Activated T-cell treated with anti-CD3 and anti-CD28 coated beads for 1 hour (primary cell): ENCODE measurements around the gene ACY1.

ENCODE experiments used
- DNase-seq: peaks from one replicate; pipeline ENCODE4 v3.0.0-alpha.2; 2020; ENCODE audit warnings: low read depth

The ACY1 gene

GRCh38 chr3:52005571-52005986 is 22.2 kb downstream of the ACY1 start:
- no peak for DNase-seq

GRCh38 chr3:52006017-52006819 is 22.9 kb downstream of the ACY1 start:
- no peak for DNase-seq

GRCh38 chr3:52006820-52007133 is 23.4 kb downstream of the ACY1 start:
- no peak for DNase-seq

- no peak for DNase-seq
These were observed 24.0 kb downstream of the ACY1 start for GRCh38 chr3:52007291-52007690.

GRCh38 chr3:52010431-52010830 is 27.1 kb downstream of the ACY1 start:
- DNase-seq, result no peak

DNA sequence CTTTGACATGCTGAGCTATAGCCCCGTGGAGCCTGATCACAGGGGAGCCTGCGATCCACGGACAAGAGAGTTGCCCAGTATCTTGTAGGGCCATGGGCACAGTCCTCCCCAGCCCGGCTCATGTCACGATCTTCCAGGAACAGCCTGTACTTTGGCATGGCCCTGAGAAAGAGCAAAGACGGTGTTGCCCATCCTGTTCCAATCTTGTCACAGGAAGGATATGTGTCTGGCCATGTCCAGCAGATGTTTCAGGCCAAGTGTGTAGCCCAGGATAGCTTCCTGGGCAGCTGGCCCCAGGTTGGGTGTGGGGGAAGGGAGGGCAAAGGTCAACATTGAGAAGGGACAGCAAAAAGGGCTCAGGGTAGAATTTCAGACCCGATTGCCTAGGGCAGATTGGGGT is 29.4 kb downstream of the ACY1 start:
- no peak for DNase-seq

DNA sequence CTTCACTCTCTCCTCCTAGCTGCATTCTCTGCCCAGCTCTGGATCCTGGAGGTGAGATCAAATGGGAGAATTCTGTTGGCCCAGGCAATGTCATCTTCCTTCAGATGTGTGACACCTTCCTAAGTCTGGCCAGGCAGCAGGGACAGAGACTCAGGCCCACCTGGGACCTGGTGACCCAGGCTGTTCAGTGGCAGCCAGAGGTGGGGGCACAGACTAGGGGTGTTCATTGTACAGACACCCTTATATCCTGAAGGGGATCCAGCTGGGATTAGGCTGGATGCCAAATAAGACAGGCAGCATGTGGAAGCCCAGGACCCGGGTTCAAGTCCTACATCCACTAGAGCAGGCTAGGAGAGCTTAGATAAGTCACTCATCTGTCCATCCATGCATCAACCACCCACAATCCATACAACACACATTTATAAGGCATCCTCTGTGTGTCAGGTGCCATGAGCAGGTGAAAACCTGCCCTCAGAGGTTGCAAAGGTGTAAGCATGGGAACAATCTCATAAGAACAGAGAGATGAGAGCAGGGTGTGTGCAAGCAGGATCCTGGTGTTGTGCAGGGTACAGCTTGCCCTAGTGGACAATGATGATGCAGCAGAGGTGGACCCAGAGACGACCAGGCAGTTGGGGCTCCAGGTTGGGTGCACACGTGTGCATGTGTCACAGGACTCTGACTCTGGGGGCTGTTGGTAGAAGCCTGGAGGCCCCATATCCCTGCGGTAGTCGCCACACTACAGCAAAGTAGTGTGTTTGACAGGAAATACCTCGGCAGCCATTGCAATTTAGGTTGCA is 30.7 kb downstream of the ACY1 start:
- no peak for DNase-seq

- no peak for DNase-seq
These were observed 31.3 kb downstream of the ACY1 start for GRCh38 chr3:52014613-52015012.

DNA sequence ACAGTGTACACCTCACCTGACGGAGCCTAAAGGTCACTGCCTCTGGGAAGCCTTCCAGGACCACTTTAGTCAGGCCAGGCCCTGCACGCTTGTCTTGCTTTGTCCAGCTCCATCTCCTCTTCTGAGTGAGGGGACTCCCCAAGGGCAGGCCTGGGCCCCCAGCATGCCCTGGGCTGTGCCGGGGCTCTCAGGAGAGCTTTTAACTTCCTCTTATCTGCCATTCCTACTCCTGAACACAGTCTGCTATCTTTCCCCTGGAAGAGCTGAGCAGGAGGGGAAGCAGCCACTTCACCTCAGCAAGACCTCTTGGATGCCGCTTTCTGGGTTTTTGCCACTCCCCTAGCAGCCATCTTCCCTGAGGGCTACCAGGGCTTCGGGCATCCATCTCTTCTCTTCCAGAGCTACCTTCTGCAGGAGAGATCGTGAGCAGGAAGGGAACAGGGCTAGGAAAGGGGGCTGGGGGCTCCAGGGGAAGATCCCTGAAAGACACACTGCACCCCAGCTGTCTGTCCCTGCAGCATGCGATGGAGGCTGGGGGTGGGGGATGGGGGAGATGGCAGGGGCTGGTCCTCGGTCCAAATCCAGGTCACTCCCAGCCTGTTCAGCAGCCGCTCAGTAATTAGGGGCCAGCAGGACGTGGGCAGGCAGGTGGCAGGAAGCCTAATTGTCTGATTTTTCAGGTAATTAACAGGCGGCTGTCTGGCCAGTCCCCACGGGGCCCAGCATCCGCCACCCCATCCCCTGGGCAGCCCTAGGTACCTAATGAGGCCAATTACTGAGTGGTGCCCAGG is 32.3 kb downstream of the ACY1 start:
- no peak for DNase-seq

DNA sequence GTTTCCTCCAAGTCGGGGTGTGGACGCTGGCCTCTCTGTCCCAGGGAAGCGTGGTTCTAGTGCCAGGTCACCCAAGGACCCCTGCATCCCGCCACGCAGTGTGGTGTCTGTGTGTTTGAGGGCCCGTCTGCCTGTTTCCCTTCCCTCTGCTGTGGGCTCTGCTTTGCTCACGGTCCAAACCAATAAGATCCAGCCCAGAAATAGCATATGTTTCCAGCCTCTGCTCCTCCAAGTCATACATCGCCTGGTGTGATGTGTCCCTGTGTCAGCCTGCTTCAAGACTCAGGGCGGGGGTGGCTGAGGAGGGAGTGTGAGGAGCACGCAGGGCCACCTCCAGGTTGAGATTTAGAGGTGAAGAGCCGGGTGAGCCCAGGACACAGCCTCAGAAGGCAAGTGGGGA is 34.3 kb downstream of the ACY1 start:
- DNase-seq, result no peak

- DNase-seq, result no peak
These were observed 35.1 kb downstream of the ACY1 start for GRCh38 chr3:52018319-52019000.

GRCh38 chr3:52019352-52020080 is 36.2 kb downstream of the ACY1 start:
- DNase-seq, result no peak

DNA sequence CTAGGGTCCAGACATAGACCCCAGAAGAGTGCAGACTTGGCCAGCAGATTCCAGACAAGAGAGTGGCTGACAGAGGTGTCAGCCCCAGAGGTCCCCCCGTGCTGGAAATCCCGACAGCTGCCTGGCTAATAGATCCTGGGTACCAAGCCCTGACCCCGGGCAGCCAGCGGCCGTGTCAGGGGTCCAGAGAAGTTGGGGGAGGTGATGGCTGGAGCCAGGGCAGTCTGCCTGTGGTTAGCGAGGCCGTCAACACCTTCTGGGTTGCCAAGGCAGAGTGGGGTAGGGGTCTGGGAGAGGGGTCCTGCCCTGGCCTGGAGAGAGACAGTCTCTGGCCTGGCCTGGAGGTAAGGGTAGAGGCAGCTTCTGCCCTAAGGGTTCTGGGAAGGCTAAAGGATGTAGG is 37.5 kb downstream of the ACY1 start:
- DNase-seq, result no peak

- no peak for DNase-seq
These were observed 38.3 kb downstream of the ACY1 start for GRCh38 chr3:52021489-52022268.

GRCh38 chr3:52022323-52023100 is 39.2 kb downstream of the ACY1 start:
- DNase-seq, result no peak

GRCh38 chr3:52023101-52023770 is 39.9 kb downstream of the ACY1 start:
- no peak for DNase-seq

DNA sequence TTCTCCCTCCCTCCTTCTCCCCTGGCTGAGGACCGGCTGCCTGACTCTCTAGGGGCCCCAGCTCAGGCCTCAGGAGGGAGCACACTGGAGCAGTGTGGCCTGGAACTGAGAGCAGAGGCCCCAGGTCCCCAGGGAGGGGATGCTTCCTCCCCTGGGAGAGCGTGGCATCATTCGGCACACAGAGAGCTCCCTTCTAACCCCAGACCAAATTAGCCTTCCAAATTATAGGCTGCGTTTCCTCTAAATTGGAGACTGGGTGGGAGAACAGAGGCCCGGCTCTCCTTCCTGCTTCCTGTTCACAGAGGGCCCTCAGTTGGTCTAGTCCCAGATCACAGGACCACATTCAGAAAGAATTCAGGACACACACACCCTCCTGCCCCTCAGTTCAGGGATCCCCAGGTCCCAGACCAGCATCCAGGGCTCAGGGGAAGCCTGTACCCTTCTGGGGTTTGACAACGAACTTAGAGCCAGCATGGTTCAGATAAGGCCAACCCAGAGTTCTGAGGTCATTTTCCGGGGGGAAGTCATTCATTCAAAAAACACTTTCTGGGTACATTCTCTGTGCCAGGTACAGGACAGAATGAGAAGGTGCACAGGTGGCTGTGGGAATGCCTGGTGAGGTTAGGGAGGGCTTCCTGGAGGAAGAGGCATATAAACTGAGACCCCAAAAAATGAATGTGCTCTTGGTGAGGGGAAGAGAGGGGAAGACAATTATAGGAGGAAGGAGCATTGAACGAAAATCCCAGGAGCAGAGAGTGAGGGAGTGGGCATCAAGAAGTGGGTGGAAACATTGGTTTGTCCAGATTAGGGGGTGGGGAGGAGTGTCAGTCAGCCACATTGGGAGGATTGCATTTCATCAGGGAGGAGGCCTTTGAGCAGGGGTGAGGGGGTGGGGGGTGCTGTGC is 40.8 kb downstream of the ACY1 start:
- no peak for DNase-seq

DNA sequence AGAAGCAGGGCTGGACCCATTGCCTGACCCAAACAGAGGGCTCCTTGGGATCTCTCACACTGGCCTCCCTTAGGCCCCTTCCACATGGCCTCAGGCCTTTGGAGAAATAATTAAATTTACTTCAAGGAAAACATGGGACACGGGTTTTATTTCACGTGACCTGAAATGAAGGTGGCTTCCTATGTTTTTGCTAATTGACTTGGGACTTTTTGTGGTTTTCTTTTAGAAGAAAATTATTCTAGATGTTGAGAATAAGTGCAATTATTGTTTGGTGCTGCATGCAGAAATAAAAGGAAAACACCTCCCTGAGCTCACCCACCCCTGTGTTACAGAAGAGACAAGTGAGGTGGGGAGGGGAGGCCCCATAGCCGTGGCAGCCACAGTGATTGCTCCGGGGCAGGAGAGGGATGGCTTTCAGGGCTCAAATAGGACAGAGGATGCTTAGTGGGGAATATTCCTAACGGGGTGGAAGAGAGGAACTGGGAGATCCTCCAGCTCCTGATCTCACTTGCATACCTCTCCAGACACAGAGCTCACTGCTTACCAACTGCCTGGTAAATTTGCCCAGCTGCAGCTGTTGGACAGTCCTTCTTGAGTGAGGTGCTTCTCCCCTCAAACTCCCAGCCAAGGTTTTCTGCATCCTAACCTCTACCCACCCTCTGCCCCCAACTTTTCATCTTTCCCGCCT is 41.6 kb downstream of the ACY1 start:
- no peak for DNase-seq
